Esophagus muscularis mucosa (tissue), 4 donors: ENCODE measurements around the gene TAS2R39. TPM values are rescaled to one million over a fixed set of nuclear protein-coding genes. Genes with fewer than 3 reads are reported as not detected.

Source experiments
- DNase-seq: peaks from one replicate; pipeline ENCODE4 v3.0.0-alpha.2; 2017; ENCODE audit errors: extremely low spot score
- H3K27ac ChIP-seq, 4 donors: fragments of 200-600 bp; sonication (generic); replicated peaks in 1 of 4; 1 replicate in 3 of 4; 2 replicates in 1 of 4; pipeline ENCODE4 v1.5.1; 2016 to 2019; ENCODE audit warnings: mild to moderate bottlenecking in 1 of 4
- H3K27me3 ChIP-seq, 4 donors: fragments of 200-600 bp; sonication (generic); one replicate each; pipeline versions ENCODE4 v1.5.1 to v1.6.0; 2016 to 2019
- H3K36me3 ChIP-seq, 4 donors: fragments of 200-600 bp; sonication (generic); one replicate each; pipeline ENCODE4 v1.5.1; 2016 to 2019
- H3K4me1 ChIP-seq, 4 donors: fragments of 200-600 bp; sonication (generic); one replicate each; pipeline ENCODE4 v1.5.1; 2016 to 2019
- H3K4me3 ChIP-seq, 4 donors: fragments of 200-600 bp; sonication (generic); 1 replicate in 2 of 4; 2 replicates in 2 of 4; pipeline ENCODE4 v1.5.1; 2016 to 2019; ENCODE audit warnings: mild to moderate bottlenecking in 4 of 4, moderate library complexity in 1 of 4
- H3K9me3 ChIP-seq, 4 donors: fragments of 200-600 bp; sonication (generic); 1 replicate in 3 of 4; 2 replicates in 1 of 4; pipeline ENCODE4 v1.5.1; 2016 to 2019
- EP300 ChIP-seq: sonication (generic); formaldehyde crosslinking; IDR thresholded peaks from one replicate; pipeline ENCODE4 v1.6.1; 2017; ENCODE audit warnings: antibody characterized with exemption
- POLR2A ChIP-seq: fragments of 450-650 bp; IDR thresholded peaks from one replicate; pipeline ENCODE4 v1.6.1; 2017; ENCODE audit warnings: antibody characterized with exemption, moderate library complexity, mild to moderate bottlenecking, low read depth
- POLR2AphosphoS5 ChIP-seq, 2 donors: sonication (generic); formaldehyde crosslinking; IDR thresholded peaks; one replicate each; pipeline ENCODE4 v1.6.1; 2017; ENCODE audit warnings: antibody characterized with exemption in 2 of 2
- WGBS: methylation state at CpG from one replicate; pipeline ENCODE4 v1.1.5; 2018; 5-methylcytosine and 5-hydroxymethylcytosine counted together
- intact Hi-C: fragments of 100-400 bp; cut with DNase I; formaldehyde crosslinking; loops from one replicate; pipeline ENCODE4 v1.15.1; 2023
- total RNA-seq, 4 donors: library from RNA; depleted of rRNA; stranded (reverse); fragments of >200 nt; gene quantifications; one replicate each; pipeline versions ENCODE4 v1.1.0 to v1.2.1, GENCODE V29; 2016
- TF ChIP-seq, protein P1 (sequence below), 3 experiments: fragments of 200-600 bp in 2 of 3; fragments of 450-650 bp in 1 of 3; sonication (generic) in 2 of 3; IDR thresholded peaks; one replicate each; pipeline ENCODE4 v1.5.1; 2017 to 2019; ENCODE audit warnings: antibody characterized with exemption in 3 of 3, mild to moderate bottlenecking in 2 of 3, moderate library complexity in 1 of 3

TAS2R39 gene
- total RNA-seq, 4 donors from 2014 or later, result not detected

DNA sequence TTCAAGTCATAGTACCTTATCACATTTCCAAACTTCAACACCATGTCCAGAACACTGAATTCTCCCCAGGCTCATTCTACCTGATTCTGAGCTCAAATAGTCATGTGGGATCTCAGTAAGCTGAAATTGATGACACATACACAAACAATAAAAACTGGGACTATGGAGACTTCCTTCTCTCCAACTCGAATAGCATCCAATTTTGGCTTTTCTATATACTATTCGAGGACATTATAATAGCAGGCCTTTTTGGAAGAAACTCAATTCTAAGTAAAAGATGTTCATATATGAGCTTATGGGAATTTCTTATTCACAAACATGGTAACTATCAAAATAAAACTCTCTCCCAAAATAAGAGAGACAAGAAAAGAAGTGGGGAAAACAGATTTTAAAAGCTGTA, 38.1 kb downstream of the TAS2R39 start:
- intact Hi-C loops, result no loop called here
- Histone ChIP-seq H3K27me3 (peaks cover 0 to 2% (median 0%) of the 10 kb centered on the region in 4 donors), H3K9me3 (no peaks in the 10 kb centered on the region), H3K36me3 (no peaks in the 10 kb centered on the region), H3K27ac (no peak overlapping the region), H3K4me3 (no peak overlapping the region), H3K4me1 (peaks cover 0 to 2% (median under 1%) of the 10 kb centered on the region in 4 donors)
- DNase-seq, result no peak
- WGBS, result 71% methylated on average over 2 of the region's 2 CpGs
- TF ChIP-seq, protein P1, sequence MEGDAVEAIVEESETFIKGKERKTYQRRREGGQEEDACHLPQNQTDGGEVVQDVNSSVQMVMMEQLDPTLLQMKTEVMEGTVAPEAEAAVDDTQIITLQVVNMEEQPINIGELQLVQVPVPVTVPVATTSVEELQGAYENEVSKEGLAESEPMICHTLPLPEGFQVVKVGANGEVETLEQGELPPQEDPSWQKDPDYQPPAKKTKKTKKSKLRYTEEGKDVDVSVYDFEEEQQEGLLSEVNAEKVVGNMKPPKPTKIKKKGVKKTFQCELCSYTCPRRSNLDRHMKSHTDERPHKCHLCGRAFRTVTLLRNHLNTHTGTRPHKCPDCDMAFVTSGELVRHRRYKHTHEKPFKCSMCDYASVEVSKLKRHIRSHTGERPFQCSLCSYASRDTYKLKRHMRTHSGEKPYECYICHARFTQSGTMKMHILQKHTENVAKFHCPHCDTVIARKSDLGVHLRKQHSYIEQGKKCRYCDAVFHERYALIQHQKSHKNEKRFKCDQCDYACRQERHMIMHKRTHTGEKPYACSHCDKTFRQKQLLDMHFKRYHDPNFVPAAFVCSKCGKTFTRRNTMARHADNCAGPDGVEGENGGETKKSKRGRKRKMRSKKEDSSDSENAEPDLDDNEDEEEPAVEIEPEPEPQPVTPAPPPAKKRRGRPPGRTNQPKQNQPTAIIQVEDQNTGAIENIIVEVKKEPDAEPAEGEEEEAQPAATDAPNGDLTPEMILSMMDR (IDR thresholded peaks at IDR 0.05), result no peak
- no peak for TF ChIP-seq EP300

DNA sequence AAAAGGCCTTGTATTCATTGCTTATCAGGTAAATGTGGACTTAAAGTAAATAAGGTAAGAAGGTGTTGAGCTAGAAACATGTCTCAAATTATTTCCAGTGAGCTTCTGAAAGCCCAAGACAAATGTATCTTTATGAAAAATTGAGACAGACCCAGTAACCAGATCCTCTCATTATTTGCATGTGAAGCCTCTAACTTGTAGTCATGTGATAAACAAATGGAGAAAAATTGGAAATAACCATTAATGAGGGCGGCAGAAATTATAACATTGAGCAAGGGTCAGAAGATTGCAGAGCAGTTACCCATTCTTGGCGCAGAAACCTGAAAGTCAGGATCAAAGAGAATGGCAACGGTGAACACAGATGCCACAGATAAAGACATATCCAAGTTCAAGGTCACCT, 38.5 kb downstream of the TAS2R39 start, which contains the start of gene TAS2R40:
Gene TAS2R40 (plus strand): TSS at position 301 of the 400 bp plus-strand sequence. CDS start 42 bp downstream, at position 343.
- peaks cover 0 to 2% (median 0%) of the 10 kb centered on the region in 4 donors for H3K27me3 ChIP-seq
- no peak for DNase-seq
- TF ChIP-seq, protein P1 (IDR thresholded peaks at IDR 0.05), result no peak
- TF ChIP-seq EP300, result no peak
- no peak for TF ChIP-seq POLR2AphosphoS5 (IDR thresholded peaks at IDR 0.05)
- TF ChIP-seq POLR2A, result no peak
- H3K27ac ChIP-seq, result no peak within 1 kb of the TSS
- WGBS, result 96% methylated on average over 3 of the region's 3 CpGs
- no peaks in the 10 kb centered on the region for H3K4me1 ChIP-seq
- no peaks in the 10 kb centered on the region for H3K9me3 ChIP-seq
- no peaks in the 10 kb centered on the region for H3K36me3 ChIP-seq
- no peak within 1 kb of the TSS for H3K4me3 ChIP-seq
- intact Hi-C loops, result no loop called here

DNA sequence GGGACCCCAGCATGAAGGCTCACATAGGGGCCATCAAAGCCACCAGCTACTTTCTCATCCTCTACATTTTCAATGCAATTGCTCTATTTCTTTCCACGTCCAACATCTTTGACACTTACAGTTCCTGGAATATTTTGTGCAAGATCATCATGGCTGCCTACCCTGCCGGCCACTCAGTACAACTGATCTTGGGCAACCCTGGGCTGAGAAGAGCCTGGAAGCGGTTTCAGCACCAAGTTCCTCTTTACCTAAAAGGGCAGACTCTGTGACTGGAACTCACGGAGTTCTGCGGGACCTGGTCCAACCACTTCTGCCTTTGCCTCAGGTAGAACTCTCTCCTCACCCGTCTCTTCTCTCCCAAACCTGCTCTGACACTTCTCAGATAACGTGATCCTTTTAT, 39.6 kb downstream of the TAS2R39 start:
- Histone ChIP-seq H3K9me3 (no peaks in the 10 kb centered on the region), H3K27me3 (peaks cover 0 to 2% (median 0%) of the 10 kb centered on the region in 4 donors), H3K4me3 (no peak overlapping the region), H3K4me1 (peaks cover 0 to 8% (median 6%) of the 10 kb centered on the region in 4 donors), H3K36me3 (no peaks in the 10 kb centered on the region), H3K27ac (no peak overlapping the region)
- WGBS, result 75% methylated on average over 7 of the region's 7 CpGs
- intact Hi-C loops, result no loop called here
- DNase-seq, result no peak
- no peak for TF ChIP-seq POLR2AphosphoS5 (IDR thresholded peaks at IDR 0.05)
- TF ChIP-seq, protein P1 (IDR thresholded peaks at IDR 0.05), result no peak
- no peak for TF ChIP-seq POLR2A
- TF ChIP-seq EP300, result no peak

DNA sequence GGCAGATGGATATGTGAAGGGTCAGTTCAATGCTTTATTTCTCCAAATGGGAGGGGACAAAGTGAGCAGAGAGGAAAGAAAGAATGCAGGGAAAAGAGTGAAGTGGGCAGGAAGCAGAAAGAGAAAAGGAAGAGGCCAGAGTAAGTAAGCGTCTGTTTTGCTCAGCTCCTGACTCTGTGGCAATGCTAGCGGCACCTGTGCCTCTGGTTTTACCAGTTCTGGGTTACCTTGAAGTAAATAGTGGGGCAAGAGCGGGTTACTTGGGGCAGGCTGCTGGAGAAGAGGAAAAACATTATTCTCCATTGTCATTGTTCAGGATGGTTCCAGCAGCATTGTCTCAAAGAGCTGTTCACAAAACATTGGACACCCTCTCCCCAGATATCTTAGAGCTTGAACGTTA, 40.6 kb downstream of the TAS2R39 start:
- no peaks in the 10 kb centered on the region for H3K36me3 ChIP-seq

More for the DNA sequence above, 40.6 kb downstream of the TAS2R39 start:
- TF ChIP-seq, protein P1 (IDR thresholded peaks at IDR 0.05), result no peak
- no peak for TF ChIP-seq POLR2A
- no peak for TF ChIP-seq POLR2AphosphoS5 (IDR thresholded peaks at IDR 0.05)
- no peak for TF ChIP-seq EP300
- Histone ChIP-seq H3K27ac (no peak overlapping the region), H3K4me1 (peaks cover 0 to 12% (median 9%) of the 10 kb centered on the region in 4 donors), H3K4me3 (no peak overlapping the region), H3K9me3 (no peaks in the 10 kb centered on the region), H3K27me3 (peaks cover 0 to 2% (median 0%) of the 10 kb centered on the region in 4 donors)
- 78% methylated on average over 4 of the region's 4 CpGs for WGBS
- DNase-seq, result no peak
- intact Hi-C loops, result no loop called here
